WERI-Rb-1 (cell line): ENCODE data around the gene CYP2B6.

Experiments used
- DNase-seq: peaks from one replicate; pipeline ENCODE4 v3.0.0-alpha.2; 2020
- H3K27ac ChIP-seq: fragments of 250-450 bp; sonication (Bioruptor Pico); 2 replicates; pipeline ENCODE4 v1.5.1; 2020; ENCODE audit warnings: mild to moderate bottlenecking, moderate library complexity
- H3K27me3 ChIP-seq: fragments of 250-450 bp; sonication (Bioruptor Pico); 2 replicates; pipeline ENCODE4 v1.5.1; 2021; ENCODE audit warnings: mild to moderate bottlenecking, low read depth, moderate library complexity; ENCODE audit not compliant: insufficient read depth, severe bottlenecking
- H3K36me3 ChIP-seq: fragments of 250-450 bp; sonication (Bioruptor Pico); 2 replicates; pipeline ENCODE4 v1.5.1; 2020; ENCODE audit warnings: mild to moderate bottlenecking, moderate library complexity
- H3K4me3 ChIP-seq: 2 replicates; pipeline ENCODE4 v1.5.1; 2011; ENCODE audit warnings: low read depth, mild to moderate bottlenecking, control low read depth, low read length
- H3K9me3 ChIP-seq: fragments of 250-450 bp; sonication (Bioruptor Pico); 2 replicates; pipeline ENCODE4 v1.5.1; 2021; ENCODE audit warnings: mild to moderate bottlenecking, moderate library complexity; ENCODE audit not compliant: severe bottlenecking
- CTCF ChIP-seq: IDR thresholded peaks from 2 replicates; pipeline ENCODE4 v1.5.1; 2011; ENCODE audit warnings: low read depth, mild to moderate bottlenecking, control low read depth, inconsistent platforms, low read length

CYP2B6 gene

DNA sequence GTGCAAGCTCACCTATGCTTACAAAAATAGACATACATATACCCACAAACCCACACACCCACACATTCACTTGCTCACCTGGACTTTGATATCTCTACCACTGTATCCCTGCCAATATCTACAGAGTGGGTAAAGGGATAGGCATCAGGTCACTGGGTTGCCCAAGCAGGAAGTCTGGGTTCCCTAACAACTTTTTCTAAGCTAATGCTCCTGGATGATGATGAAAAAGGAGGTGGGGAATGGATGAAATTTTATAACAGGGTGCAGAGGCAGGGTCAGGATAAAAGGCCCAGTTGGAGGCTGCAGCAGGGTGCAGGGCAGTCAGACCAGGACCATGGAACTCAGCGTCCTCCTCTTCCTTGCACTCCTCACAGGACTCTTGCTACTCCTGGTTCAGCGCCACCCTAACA is at the start of gene CYP2B6:
CYP2B6 (plus strand) TSS at position 311 of the 410 bp plus-strand sequence; CDS start at position 335, 24 bp downstream.
- Histone ChIP-seq H3K4me3 (no peak within 1 kb of the TSS), H3K27me3 (no peaks in the 10 kb centered on the region), H3K9me3 (no peaks in the 10 kb centered on the region), H3K27ac (no peak within 1 kb of the TSS), H3K36me3 (no peaks in the 10 kb centered on the region)
- DNase-seq: no peak
- no peak for TF ChIP-seq CTCF

DNA sequence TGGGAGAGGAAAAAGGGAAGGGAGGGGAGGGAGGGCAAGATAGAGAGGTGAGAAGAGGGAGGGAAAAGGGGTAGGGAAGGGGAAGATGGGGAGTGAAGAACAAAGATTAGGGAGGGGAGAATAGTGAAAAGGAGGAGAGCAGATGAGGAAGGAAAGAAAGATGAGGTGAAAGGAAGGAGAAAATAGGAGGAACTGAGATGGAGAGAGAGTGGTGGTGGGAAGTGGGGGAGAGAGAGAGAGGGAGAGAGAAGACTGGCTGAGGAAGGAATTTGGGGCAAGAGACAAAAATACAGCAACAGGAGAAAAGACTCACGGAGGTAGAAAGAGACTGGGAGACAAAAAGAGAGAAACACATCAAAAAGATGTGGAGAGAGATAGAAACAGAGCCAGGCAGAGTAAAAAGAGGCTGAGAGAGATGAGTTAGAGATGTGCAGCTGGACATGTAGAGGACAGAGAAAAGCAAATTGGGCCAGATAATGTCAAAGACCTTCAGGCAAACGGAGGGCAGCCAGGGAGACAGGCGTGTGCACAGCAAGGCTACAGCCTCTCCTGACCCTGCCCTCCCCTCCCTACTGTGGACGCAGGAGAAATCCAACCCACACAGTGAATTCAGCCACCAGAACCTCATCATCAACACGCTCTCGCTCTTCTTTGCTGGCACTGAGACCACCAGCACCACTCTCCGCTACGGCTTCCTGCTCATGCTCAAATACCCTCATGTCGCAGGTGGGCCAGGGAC is 49.4 kb upstream of the CYP2B6 start:
- Histone ChIP-seq H3K27ac (no peak overlapping the region), H3K9me3 (no peaks in the 10 kb centered on the region), H3K4me3 (no peak overlapping the region), H3K27me3 (no peaks in the 10 kb centered on the region), H3K36me3 (no peaks in the 10 kb centered on the region)
- TF ChIP-seq CTCF: no peak
- DNase-seq: no peak

GRCh38 chr19:40945645-40946044 is 45.4 kb upstream of the CYP2B6 start:
- Histone ChIP-seq H3K4me3 (no peak overlapping the region), H3K36me3 (no peaks in the 10 kb centered on the region), H3K27me3 (no peaks in the 10 kb centered on the region), H3K27ac (no peak overlapping the region), H3K9me3 (no peaks in the 10 kb centered on the region)
- no peak for DNase-seq
- TF ChIP-seq CTCF: no peak

DNA sequence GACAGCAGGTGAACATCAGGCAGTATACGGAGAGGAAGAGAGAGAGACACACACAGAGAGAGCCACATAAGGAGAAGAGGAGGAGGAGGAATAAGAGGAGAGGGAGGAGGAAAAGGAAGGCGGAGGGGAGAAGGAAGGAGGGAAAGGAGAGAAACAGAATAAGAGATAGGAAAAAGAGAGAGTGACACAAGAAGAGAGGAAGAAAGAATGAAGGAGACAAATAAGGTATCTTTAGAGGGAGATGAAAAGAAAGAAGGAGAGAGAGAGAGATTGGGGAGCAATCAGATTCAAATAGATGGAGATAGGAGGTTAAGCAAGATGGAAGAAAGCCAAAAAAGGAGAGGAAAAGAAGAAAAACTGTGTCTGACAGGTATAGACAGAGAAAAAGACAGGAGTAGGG is 44.0 kb upstream of the CYP2B6 start:
- H3K36me3 ChIP-seq: no peaks in the 10 kb centered on the region
- no peak overlapping the region for H3K4me3 ChIP-seq
- DNase-seq: no peak
- TF ChIP-seq CTCF: no peak
- H3K9me3 ChIP-seq: no peaks in the 10 kb centered on the region
- no peaks in the 10 kb centered on the region for H3K27me3 ChIP-seq
- no peak overlapping the region for H3K27ac ChIP-seq

DNA sequence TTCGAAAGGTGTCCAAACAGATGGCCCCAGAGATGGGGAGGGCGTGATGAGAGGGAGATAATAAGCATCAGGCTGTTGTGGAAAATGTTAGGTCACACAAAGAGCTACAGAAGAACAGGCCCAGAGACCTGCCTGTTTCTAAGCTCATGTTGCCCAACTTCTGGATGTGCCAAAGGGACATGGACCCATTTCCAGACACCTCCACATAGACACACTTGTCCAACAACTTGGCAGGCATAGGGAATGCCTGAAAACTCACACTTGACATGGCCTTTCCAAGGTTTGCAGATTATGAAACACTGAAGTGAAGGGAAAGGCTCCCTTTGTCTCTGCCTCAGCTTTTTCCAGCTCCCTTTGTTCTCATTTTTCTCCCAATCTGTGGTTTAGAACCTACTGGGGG is 43.5 kb upstream of the CYP2B6 start:
- H3K27me3 ChIP-seq: no peaks in the 10 kb centered on the region
- TF ChIP-seq CTCF: no peak
- no peak overlapping the region for H3K27ac ChIP-seq
- H3K9me3 ChIP-seq: no peaks in the 10 kb centered on the region
- DNase-seq: no peak
- no peak overlapping the region for H3K4me3 ChIP-seq
- H3K36me3 ChIP-seq: no peaks in the 10 kb centered on the region
